HG03460 (cell line): ENCODE results near the gene RPTOR.

Experiments
- ATAC-seq: cut with Tn5 transposase; IDR thresholded peaks from one replicate; pipeline ENCODE4 v1.9.1; 2021; ENCODE audit not compliant: unreplicated experiment

Gene RPTOR

DNA sequence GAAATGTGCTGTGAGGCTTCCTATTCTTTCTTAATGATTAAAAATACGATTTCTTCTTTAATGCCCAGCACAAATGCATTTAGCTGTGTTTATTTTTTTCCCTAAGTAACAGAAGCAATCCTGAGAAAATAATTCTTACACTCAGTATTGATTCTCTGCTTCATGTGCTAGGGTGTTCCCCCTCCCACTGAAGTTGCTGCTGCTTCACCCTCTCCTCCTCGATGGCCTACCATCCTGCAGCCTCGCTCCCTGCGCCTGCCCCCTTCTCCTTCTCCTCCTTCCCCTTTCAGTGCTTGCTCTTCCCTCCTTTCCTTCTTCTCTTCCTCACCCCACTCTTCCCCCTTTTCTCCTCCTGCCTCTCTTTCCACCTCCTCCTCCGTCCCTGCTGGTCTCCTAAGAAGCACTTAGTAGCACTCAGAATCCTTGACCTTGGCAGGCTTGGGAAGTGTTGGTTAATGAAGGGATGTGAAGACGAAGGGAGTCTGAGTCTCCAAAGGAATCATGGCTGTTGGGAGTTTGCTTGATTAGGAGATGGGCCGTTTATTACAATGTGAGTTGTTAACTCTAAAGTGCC, 119.7 kb downstream of the RPTOR start:
- ATAC-seq = no peak

DNA sequence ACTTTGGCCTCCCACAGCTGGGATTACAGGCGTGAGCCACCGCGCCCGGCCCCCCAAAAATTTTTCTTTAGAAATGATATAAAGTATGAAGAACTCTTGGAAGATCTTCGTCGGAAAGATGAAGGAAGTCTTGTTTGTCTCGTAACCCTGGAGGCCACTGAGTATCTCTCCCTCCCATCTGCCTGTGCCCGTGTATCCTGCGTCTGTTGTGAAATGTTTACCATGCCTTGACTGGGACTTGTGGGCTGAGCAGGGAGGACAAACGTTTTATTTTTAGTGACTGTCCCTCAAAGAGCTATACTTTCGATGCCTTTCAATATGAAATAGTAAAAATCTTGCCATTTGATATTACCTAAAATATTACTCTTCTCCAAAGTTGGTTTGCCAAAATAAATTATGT, 121.2 kb downstream of the RPTOR start:
- no peak for ATAC-seq

GRCh38 chr17:80666867-80667266, 122.2 kb downstream of the RPTOR start:
- no peak for ATAC-seq

DNA sequence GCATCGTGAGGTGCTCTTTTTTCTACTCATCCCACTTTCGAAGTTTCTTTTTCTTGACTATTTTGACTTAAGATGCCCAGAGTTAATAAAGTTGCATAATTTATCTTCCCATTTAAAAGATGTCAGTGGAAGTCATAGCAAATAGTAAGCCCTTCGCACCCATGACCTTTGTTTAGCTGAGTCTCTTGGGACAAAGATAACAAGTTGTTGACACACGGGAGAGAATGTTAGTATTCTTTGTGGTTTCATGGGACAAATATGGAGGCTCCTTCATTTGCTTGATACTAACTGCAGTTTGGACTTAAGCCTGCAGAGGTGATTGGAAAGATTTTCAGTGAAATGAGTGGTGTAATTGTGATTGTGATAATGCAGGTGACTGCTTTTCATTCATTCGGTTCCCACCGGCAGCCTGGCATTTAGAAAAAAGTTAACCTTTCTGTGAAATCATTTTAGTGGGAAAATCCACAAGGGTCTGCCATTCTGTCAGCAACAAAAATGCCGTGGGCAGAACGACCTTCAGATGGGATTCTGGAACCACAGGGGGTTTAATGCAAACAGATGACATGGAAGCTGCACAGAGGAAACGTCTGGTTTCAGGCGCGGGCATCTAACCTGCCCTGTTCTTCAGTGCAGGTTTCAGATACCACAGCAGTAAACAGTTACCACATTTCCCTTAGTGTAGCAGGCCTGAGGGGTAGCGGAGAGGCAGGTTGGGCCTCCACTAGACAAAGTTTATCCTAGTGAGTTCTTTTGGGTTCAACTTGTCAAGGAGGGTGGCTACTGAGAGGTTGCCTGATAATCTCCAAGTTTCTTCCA, 123.0 kb downstream of the RPTOR start:
- no peak for ATAC-seq

DNA sequence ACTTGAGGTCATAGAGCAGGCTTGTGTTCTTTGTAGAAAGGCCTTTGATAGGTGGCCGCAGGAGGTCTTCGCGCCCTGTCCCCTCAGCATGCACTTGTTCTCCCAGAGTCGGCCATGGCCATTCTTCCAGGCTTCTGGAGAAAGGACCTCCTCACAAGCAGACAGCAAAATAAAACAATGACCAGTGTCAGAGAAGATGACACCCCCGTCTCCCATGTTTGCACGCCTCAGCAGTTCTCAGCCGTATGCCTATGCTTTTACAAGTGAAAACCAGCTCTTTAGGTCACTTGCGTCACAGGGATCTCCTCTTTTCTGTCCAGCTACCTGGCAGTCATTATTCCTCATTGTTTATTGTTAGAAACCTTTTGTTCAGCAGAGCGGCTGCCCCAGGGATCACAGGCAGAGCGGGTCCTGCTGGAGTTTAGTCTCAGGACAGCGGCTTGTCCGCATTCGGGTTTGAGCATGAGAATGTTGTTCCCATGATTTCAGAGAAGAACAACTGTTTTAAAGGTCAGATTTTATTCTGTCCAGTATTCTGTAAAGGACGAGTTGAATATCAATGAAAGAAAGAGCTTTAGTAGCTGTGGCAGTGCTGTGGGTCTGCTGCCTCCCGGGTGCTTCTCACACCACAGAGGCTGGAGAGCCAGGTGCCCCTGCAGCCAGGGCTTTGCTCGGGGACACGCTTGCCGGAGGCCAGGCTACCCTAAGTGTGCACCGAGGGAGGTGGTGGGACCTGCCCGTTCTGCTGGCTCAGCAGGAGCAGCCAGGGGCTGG, 123.9 kb downstream of the RPTOR start:
- ATAC-seq = no peak

- ATAC-seq = no peak
These were observed 126.6 kb downstream of the RPTOR start for GRCh38 chr17:80671039-80671824.

- no peak for ATAC-seq
These were observed 127.1 kb downstream of the RPTOR start for GRCh38 chr17:80671825-80672110.

DNA sequence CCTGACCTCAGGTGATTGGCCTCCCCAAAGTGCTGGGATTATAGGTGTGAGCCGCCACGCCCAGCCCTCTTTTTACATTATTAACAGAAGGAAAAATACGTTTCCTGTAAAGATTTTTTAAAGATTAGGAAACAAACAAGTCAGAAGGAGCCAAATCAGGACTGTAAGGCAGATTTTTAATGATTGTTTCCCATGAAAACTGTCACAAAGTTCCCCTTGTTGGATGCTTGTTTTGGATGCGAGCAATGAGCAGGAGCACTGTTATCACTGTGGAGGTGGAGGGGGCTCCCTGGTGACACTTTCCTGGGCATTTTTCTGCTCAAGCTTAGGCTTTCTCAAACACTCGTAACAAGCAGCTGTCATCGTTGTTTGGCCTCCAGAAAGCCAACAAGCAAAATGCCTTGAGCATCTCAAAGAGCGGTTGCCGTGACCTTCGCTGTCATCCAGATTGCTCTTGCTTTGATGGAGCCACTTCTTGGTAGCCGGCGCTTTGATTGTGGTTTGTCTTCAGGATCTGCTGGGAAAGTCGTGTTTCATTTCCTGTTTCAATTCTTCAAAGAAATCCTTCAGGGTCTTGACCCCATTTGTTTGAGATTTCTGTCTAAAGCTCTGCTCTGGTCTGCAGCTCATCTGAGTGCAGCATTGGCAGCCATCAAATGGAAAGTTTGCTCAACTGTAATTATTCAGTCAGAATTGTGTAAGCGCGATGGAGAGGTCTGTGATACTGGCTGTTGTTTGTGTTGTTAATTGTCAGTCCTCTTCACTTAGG, 128.7 kb downstream of the RPTOR start:
- no peak for ATAC-seq

- ATAC-seq = no peak
These were observed 130.9 kb downstream of the RPTOR start for GRCh38 chr17:80675438-80676095.

DNA sequence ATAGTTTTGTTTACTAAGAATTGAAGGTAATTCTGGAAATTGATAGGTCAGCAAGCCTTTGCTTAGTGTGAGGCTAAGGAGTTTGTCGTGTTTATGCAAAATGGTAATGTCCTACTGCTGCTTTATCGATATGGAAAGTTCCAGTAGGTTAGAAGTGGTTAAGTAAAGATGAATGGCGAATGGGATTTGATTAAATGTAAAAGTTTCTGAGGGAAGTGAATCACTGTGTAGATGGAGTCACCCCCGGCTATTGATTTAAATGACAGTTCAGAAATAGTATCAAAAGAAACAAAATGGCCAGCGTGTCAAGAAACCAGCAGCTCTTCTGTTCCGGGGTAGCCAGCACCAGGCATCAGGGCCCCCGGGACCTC, 131.4 kb downstream of the RPTOR start:
- ATAC-seq = no peak

DNA sequence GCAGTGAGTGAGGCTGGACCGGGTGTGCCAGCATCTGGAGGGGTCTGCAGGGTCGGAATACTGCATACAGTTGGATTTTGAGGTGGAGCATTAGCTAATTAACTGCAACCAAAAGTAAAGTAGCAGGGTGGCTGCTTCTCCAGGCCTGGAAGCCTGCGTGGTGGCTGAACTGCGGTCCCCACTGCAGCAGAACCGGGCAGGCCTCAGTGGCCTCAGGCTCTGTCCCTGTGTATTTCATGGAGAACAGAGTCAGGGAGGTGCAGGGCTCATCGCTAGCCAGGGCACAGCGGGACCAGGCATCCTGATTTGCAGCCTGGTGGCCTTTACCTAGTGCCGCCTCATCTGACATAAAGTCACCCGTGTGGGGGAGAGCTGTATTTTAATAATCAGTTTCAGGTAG, 131.9 kb downstream of the RPTOR start:
- ATAC-seq = no peak

- ATAC-seq = no peak
These were observed 132.6 kb downstream of the RPTOR start for GRCh38 chr17:80677214-80677756.

GRCh38 chr17:80679816-80680215, 135.2 kb downstream of the RPTOR start:
- no peak for ATAC-seq

DNA sequence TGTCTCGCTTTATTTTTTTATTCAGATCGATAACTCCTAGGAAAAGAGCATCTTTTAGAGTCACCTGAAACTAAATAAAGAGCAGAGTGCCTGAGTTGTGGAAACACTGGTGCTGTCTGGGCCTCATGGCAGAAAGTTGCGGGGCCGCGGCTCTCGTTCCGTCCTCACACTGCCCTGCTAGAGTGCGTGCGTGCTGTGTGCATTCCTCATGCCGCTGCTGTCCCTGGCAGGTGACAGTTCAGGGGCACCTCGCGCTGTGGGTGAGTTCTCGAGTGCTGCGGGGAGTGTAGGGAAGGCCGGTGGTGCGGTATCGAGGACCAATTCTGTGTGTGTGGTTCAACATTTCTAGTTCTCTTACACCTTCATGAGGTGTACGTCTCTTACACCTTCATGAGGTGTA, 136.6 kb downstream of the RPTOR start:
- ATAC-seq = no peak

- no peak for ATAC-seq
These were observed 137.7 kb downstream of the RPTOR start for GRCh38 chr17:80682372-80682771.

DNA sequence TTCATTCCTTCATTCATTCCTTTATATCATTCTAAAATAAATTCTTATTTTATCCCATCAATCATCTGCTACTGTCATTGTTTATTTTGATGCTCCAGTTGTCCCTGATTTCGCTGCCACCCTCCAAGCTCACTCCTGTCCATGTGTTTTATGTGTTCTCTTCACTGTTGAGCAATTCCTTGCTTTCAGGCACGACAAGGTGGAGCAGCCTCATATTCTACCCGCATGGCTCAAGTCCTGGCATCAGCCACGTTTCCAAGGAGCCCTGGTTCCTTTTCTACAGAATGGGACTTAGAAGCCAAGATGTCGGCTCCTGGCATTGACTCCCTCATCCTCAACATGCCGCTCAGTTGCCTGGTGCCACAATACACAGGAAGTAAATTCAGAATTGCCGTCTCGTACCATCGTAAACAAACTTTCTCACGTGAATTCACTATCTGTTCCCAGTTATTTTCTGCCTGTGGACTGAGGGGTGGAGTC, 139.0 kb downstream of the RPTOR start:
- ATAC-seq = no peak

GRCh38 chr17:80687839-80688238, 143.2 kb downstream of the RPTOR start:
- no peak for ATAC-seq

DNA sequence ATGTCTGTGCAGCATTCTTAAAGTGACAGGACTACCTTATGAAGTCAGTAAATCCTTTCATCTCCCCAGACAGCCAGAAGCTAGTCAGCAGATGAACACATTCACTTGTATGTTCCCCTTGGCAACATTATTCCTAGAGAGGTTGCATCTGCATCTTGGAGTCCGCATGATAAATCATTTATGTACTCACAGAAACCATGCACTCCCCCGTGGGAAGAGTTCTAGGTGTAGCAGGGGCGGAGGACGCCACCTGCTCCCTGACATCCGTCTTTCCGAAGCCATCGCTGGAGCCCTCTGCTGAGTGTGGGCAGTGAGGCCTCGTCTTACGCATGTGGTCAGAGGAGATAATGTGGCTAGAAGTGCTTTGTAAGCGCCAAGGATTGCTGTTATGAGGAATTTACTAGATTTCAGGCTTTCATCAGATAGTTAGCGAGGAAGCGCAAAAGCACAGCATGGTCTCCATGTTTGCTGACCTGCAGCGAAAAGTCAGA, 144.5 kb downstream of the RPTOR start:
- ATAC-seq = no peak

DNA sequence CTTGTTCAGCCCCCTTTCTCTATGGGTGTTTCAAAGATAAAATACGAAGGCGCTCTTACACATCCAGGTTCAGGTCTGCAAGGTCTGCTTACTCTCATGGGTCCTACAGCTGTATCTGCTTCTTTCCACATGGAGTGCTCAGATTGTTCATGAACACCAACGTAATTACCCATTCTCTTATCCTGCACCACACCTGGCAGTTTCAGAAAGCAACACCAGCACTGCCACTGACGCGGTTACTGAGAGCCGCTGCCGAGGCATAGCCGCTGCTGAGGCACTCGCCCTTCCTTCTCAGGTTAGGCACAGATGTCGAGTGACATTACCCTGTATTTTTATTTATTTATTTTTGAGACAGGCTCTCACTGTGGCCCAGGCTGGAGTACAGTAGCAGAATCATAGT, 147.1 kb downstream of the RPTOR start:
- ATAC-seq = no peak
